Gastroesophageal sphincter (tissue), 4 donors: ENCODE measurements around the gene AUTS2. TPM values are rescaled to one million over a fixed set of nuclear protein-coding genes. Genes with fewer than 3 reads are reported as not detected.

ENCODE experiments used
- ATAC-seq: fragments of 150-250 bp; one replicate; pipeline ENCODE4 v1.9.1; 2016; ENCODE audit warnings: mild to moderate bottlenecking, moderate library complexity
- H3K27ac ChIP-seq, 4 donors: fragments of 200-600 bp; sonication (generic) in 3 of 4; 1 replicate in 3 of 4; 2 replicates in 1 of 4; pipeline ENCODE4 v1.5.1; 2016 to 2019
- H3K27me3 ChIP-seq: fragments of 200-600 bp; sonication (generic); one replicate; pipeline ENCODE4 v1.5.1; 2019
- H3K36me3 ChIP-seq, 2 donors: fragments of 200-600 bp; sonication (generic); one replicate each; pipeline ENCODE4 v1.5.1; 2019; ENCODE audit warnings: control low read depth in 1 of 2
- H3K4me1 ChIP-seq, 3 donors: fragments of 200-600 bp; sonication (generic); 1 replicate in 2 of 3; 2 replicates in 1 of 3; pipeline ENCODE4 v1.5.1; 2016 to 2019; ENCODE audit warnings: control low read depth in 2 of 3
- H3K4me3 ChIP-seq, 2 donors: fragments of 200-600 bp; sonication (generic); one replicate each; pipeline ENCODE4 v1.5.1; 2019; ENCODE audit warnings: mild to moderate bottlenecking in 1 of 2, moderate library complexity in 1 of 2
- H3K9me3 ChIP-seq, 3 donors: fragments of 200-600 bp; sonication (generic); one replicate each; pipeline ENCODE4 v1.5.1; 2017 to 2019; ENCODE audit warnings: control low read depth in 2 of 3
- CTCF ChIP-seq, 4 experiments: fragments of 200-600 bp in 2 of 4; fragments of 450-650 bp in 2 of 4; sonication (generic) in 1 of 4; IDR thresholded peaks; one replicate each; pipeline ENCODE4 v1.5.1; 2017 to 2019; ENCODE audit warnings: antibody characterized with exemption in 4 of 4, mild to moderate bottlenecking in 2 of 4, moderate library complexity in 2 of 4
- EP300 ChIP-seq: sonication (generic); formaldehyde crosslinking; IDR thresholded peaks from one replicate; pipeline ENCODE4 v1.6.1; 2017; ENCODE audit warnings: antibody characterized with exemption, mild to moderate bottlenecking
- POLR2A ChIP-seq, 2 donors: fragments of 450-650 bp; IDR thresholded peaks; one replicate each; pipeline ENCODE4 v1.6.1; 2017; ENCODE audit warnings: antibody characterized with exemption in 2 of 2, mild to moderate bottlenecking in 2 of 2, moderate library complexity in 1 of 2
- POLR2AphosphoS5 ChIP-seq: sonication (generic); formaldehyde crosslinking; IDR thresholded peaks from one replicate; pipeline ENCODE4 v1.6.1; 2017; ENCODE audit warnings: antibody characterized with exemption
- WGBS, 2 donors: methylation state at CpG; one replicate each; pipeline ENCODE4 v1.1.5; 2018; ENCODE audit warnings: low coverage in 1 of 2; 5-methylcytosine and 5-hydroxymethylcytosine counted together
- total RNA-seq, 4 donors: library from RNA; depleted of rRNA; stranded (reverse); fragments of >200 nt; gene quantifications; one replicate each; pipeline ENCODE4 v1.1.0, GENCODE V29; 2016

Gene AUTS2
- total RNA-seq, 4 donors from 2014 or later, result 12.2 to 48.7 (median 44.1) TPM

GRCh38 chr7:70153933-70154332 is 555.7 kb downstream of the AUTS2 start:
- no peak for ATAC-seq
- TF ChIP-seq POLR2A (IDR thresholded peaks at IDR 0.05) (no peak), POLR2AphosphoS5 (no peak), CTCF (IDR thresholded peaks at IDR 0.05) (no peak), EP300 (no peak)
- H3K4me3 ChIP-seq, result no peak overlapping the region
- WGBS, 2 donors, result 100% methylated on average over 1 of the region's 1 CpG; no CpG with 5 or more reads in 1 of the 2 donors
- H3K36me3 ChIP-seq, result no peaks in the 10 kb centered on the region
- no peaks in the 10 kb centered on the region for H3K27me3 ChIP-seq
- H3K27ac ChIP-seq, result no peak overlapping the region
- no peaks in the 10 kb centered on the region for H3K4me1 ChIP-seq
- H3K9me3 ChIP-seq, result peaks cover 0 to 8% (median 0%) of the 10 kb centered on the region in 3 donors

GRCh38 chr7:70154521-70155180 is 556.4 kb downstream of the AUTS2 start:
- no peak for ATAC-seq
- TF ChIP-seq CTCF (IDR thresholded peaks at IDR 0.05) (no peak), POLR2A (IDR thresholded peaks at IDR 0.05) (no peak), EP300 (no peak), POLR2AphosphoS5 (no peak)
- Histone ChIP-seq H3K4me1 (no peaks in the 10 kb centered on the region), H3K4me3 (no peak overlapping the region), H3K36me3 (no peaks in the 10 kb centered on the region), H3K27ac (no peak overlapping the region), H3K27me3 (no peaks in the 10 kb centered on the region), H3K9me3 (peaks cover 0 to 8% (median 0%) of the 10 kb centered on the region in 3 donors)
- WGBS, 2 donors, result 100% methylated on average over 2 to 3 of the region's 3 CpGs

GRCh38 chr7:70156057-70156456 is 557.8 kb downstream of the AUTS2 start:
- Histone ChIP-seq H3K27me3 (no peaks in the 10 kb centered on the region), H3K4me1 (no peaks in the 10 kb centered on the region), H3K27ac (no peak overlapping the region), H3K9me3 (peaks cover 0 to 8% (median 0%) of the 10 kb centered on the region in 3 donors), H3K4me3 (no peak overlapping the region), H3K36me3 (no peaks in the 10 kb centered on the region)
- no peak for ATAC-seq
- TF ChIP-seq EP300, result no peak
- no peak for TF ChIP-seq POLR2A (IDR thresholded peaks at IDR 0.05)
- TF ChIP-seq CTCF (IDR thresholded peaks at IDR 0.05), result no peak
- TF ChIP-seq POLR2AphosphoS5, result no peak
- WGBS, 2 donors, result 83 to 100% methylated on average over 2 of the region's 2 CpGs

GRCh38 chr7:70159121-70159520 is 560.8 kb downstream of the AUTS2 start:
- Histone ChIP-seq H3K36me3 (no peaks in the 10 kb centered on the region), H3K27me3 (no peaks in the 10 kb centered on the region), H3K4me1 (no peaks in the 10 kb centered on the region), H3K27ac (no peak overlapping the region), H3K9me3 (no peaks in the 10 kb centered on the region), H3K4me3 (no peak overlapping the region)
- no peak for ATAC-seq
- TF ChIP-seq CTCF (IDR thresholded peaks at IDR 0.05) (no peak), POLR2AphosphoS5 (no peak), POLR2A (IDR thresholded peaks at IDR 0.05) (no peak), EP300 (no peak)
- WGBS, 2 donors, result 92% methylated on average over 3 of the region's 3 CpGs

- TF ChIP-seq EP300, result no peak
- no peak for TF ChIP-seq POLR2AphosphoS5
- TF ChIP-seq POLR2A (IDR thresholded peaks at IDR 0.05), result no peak
- no peak for TF ChIP-seq CTCF (IDR thresholded peaks at IDR 0.05)
- Histone ChIP-seq H3K36me3 (no peaks in the 10 kb centered on the region), H3K4me3 (no peak overlapping the region), H3K9me3 (peaks cover 0 to 9% (median 0%) of the 10 kb centered on the region in 3 donors), H3K27me3 (no peaks in the 10 kb centered on the region), H3K27ac (no peak overlapping the region), H3K4me1 (no peaks in the 10 kb centered on the region)
- 86 to 92% methylated on average over 7 of the region's 7 CpGs for WGBS, 2 donors
- no peak for ATAC-seq
These were observed 567.3 kb downstream of the AUTS2 start for GRCh38 chr7:70165477-70166170.
